ENCODE measurements around the gene WFDC5.

Gene WFDC5

GRCh38 chr20:45115829-45116228 lies 855 bp upstream of the WFDC5 start:
- H3K4me3 ChIP-seq (ENCODE audit: low read length): no peak overlapping the region
- H3K27me3 ChIP-seq (ENCODE audit: control insufficient read depth, insufficient read depth, low read length): no peaks in the 10 kb centered on the region
- no peaks in the 10 kb centered on the region for H3K9me3 ChIP-seq (ENCODE audit: control insufficient read depth, insufficient read depth, low read length)
- no peaks in the 10 kb centered on the region for H3K36me3 ChIP-seq (ENCODE audit: control insufficient read depth, insufficient read depth, low read length)
- DNase-seq (ENCODE audit: low read depth, low spot score): no peak
- no peak overlapping the region for H3K27ac ChIP-seq (ENCODE audit: low read length)
- WGBS (ENCODE audit: insufficient coverage, insufficient read length): no CpG with 5 or more reads among the region's 4 CpGs
- peaks cover 1% of the 10 kb centered on the region for H3K4me1 ChIP-seq (ENCODE audit: control insufficient read depth, insufficient read depth, low read length)

- Histone ChIP-seq H3K27ac (ENCODE audit: low read length) (no peak overlapping the region), H3K9me3 (ENCODE audit: control insufficient read depth, insufficient read depth, low read length) (no peaks in the 10 kb centered on the region), H3K4me1 (ENCODE audit: control insufficient read depth, insufficient read depth, low read length) (peaks cover 1% of the 10 kb centered on the region), H3K27me3 (ENCODE audit: control insufficient read depth, insufficient read depth, low read length) (no peaks in the 10 kb centered on the region), H3K4me3 (ENCODE audit: low read length) (no peak overlapping the region), H3K36me3 (ENCODE audit: control insufficient read depth, insufficient read depth, low read length) (no peaks in the 10 kb centered on the region)
- WGBS (ENCODE audit: insufficient coverage, insufficient read length): no CpG with 5 or more reads among the region's 3 CpGs
- DNase-seq (ENCODE audit: low read depth, low spot score): no peak
Measured at GRCh38 chr20:45115386-45115774, 406 bp upstream of the WFDC5 start.

- Histone ChIP-seq H3K27me3 (ENCODE audit: control insufficient read depth, insufficient read depth, low read length) (no peaks in the 10 kb centered on the region), H3K4me3 (ENCODE audit: low read length) (no peak overlapping the region), H3K27ac (ENCODE audit: low read length) (no peak overlapping the region), H3K4me1 (ENCODE audit: control insufficient read depth, insufficient read depth, low read length) (peaks cover 1% of the 10 kb centered on the region), H3K9me3 (ENCODE audit: control insufficient read depth, insufficient read depth, low read length) (no peaks in the 10 kb centered on the region), H3K36me3 (ENCODE audit: control insufficient read depth, insufficient read depth, low read length) (no peaks in the 10 kb centered on the region)
- no peak for DNase-seq (ENCODE audit: low read depth, low spot score)
- WGBS (ENCODE audit: insufficient coverage, insufficient read length): no CpG with 5 or more reads among the region's 3 CpGs
Measured at GRCh38 chr20:45113865-45114264, 1.1 kb downstream of the WFDC5 start.

- no peak overlapping the region for H3K27ac ChIP-seq (ENCODE audit: low read length)
Measured at GRCh38 chr20:45112754-45113153, 2.2 kb downstream of the WFDC5 start.

GRCh38 chr20:45111799-45112471 lies 3.0 kb downstream of the WFDC5 start:
- Histone ChIP-seq H3K4me1 (ENCODE audit: control insufficient read depth, insufficient read depth, low read length) (peaks cover 1% of the 10 kb centered on the region), H3K4me3 (ENCODE audit: low read length) (no peak overlapping the region), H3K9me3 (ENCODE audit: control insufficient read depth, insufficient read depth, low read length) (no peaks in the 10 kb centered on the region), H3K27ac (ENCODE audit: low read length) (no peak overlapping the region), H3K27me3 (ENCODE audit: control insufficient read depth, insufficient read depth, low read length) (no peaks in the 10 kb centered on the region), H3K36me3 (ENCODE audit: control insufficient read depth, insufficient read depth, low read length) (no peaks in the 10 kb centered on the region)
- no peak for DNase-seq (ENCODE audit: low read depth, low spot score)
- no CpG with 5 or more reads among the region's 17 CpGs for WGBS (ENCODE audit: insufficient coverage, insufficient read length)

More at GRCh38 chr20:45112754-45113153, 2.2 kb downstream of the WFDC5 start:
- Histone ChIP-seq H3K4me3 (ENCODE audit: low read length) (no peak overlapping the region), H3K36me3 (ENCODE audit: control insufficient read depth, insufficient read depth, low read length) (no peaks in the 10 kb centered on the region), H3K4me1 (ENCODE audit: control insufficient read depth, insufficient read depth, low read length) (peaks cover 1% of the 10 kb centered on the region), H3K9me3 (ENCODE audit: control insufficient read depth, insufficient read depth, low read length) (no peaks in the 10 kb centered on the region), H3K27me3 (ENCODE audit: control insufficient read depth, insufficient read depth, low read length) (no peaks in the 10 kb centered on the region)
- DNase-seq (ENCODE audit: low read depth, low spot score): no peak

- no peaks in the 10 kb centered on the region for H3K9me3 ChIP-seq (ENCODE audit: control insufficient read depth, insufficient read depth, low read length)
- no peak overlapping the region for H3K4me3 ChIP-seq (ENCODE audit: low read length)
- no peak for DNase-seq (ENCODE audit: low read depth, low spot score)
- WGBS (ENCODE audit: insufficient coverage, insufficient read length): no CpG with 5 or more reads among the region's 11 CpGs
- no peak overlapping the region for H3K27ac ChIP-seq (ENCODE audit: low read length)
- H3K4me1 ChIP-seq (ENCODE audit: control insufficient read depth, insufficient read depth, low read length): peaks cover 1% of the 10 kb centered on the region
- H3K36me3 ChIP-seq (ENCODE audit: control insufficient read depth, insufficient read depth, low read length): no peaks in the 10 kb centered on the region
- H3K27me3 ChIP-seq (ENCODE audit: control insufficient read depth, insufficient read depth, low read length): no peaks in the 10 kb centered on the region
Measured at GRCh38 chr20:45111285-45111684, 3.7 kb downstream of the WFDC5 start.

GRCh38 chr20:45110301-45110700 lies 4.7 kb downstream of the WFDC5 start:
- whole genome bisulfite sequencing (ENCODE audit: insufficient coverage, insufficient read length): no CpG with 5 or more reads among the region's 11 CpGs
- no peaks in the 10 kb centered on the region for H3K9me3 ChIP-seq (ENCODE audit: control insufficient read depth, insufficient read depth, low read length)

GRCh38 chr20:45109634-45110033 lies 5.3 kb downstream of the WFDC5 start:
- no peak for DNase-seq (ENCODE audit: low read depth, low spot score)
- WGBS (ENCODE audit: insufficient coverage, insufficient read length): no CpG with 5 or more reads among the region's 8 CpGs
- H3K27ac ChIP-seq (ENCODE audit: low read length): no peak overlapping the region
- H3K36me3 ChIP-seq (ENCODE audit: control insufficient read depth, insufficient read depth, low read length): no peaks in the 10 kb centered on the region
- no peaks in the 10 kb centered on the region for H3K9me3 ChIP-seq (ENCODE audit: control insufficient read depth, insufficient read depth, low read length)
- H3K4me3 ChIP-seq (ENCODE audit: low read length): no peak overlapping the region
- H3K4me1 ChIP-seq (ENCODE audit: control insufficient read depth, insufficient read depth, low read length): no peaks in the 10 kb centered on the region; the same call in 1 of the 2 replicates
- no peaks in the 10 kb centered on the region for H3K27me3 ChIP-seq (ENCODE audit: control insufficient read depth, insufficient read depth, low read length)

More at GRCh38 chr20:45110301-45110700, 4.7 kb downstream of the WFDC5 start:
- Histone ChIP-seq H3K4me1 (ENCODE audit: control insufficient read depth, insufficient read depth, low read length) (peaks cover 1% of the 10 kb centered on the region), H3K27ac (ENCODE audit: low read length) (no peak overlapping the region), H3K36me3 (ENCODE audit: control insufficient read depth, insufficient read depth, low read length) (no peaks in the 10 kb centered on the region), H3K27me3 (ENCODE audit: control insufficient read depth, insufficient read depth, low read length) (no peaks in the 10 kb centered on the region), H3K4me3 (ENCODE audit: low read length) (no peak overlapping the region)
- DNase-seq (ENCODE audit: low read depth, low spot score): no peak

- H3K27ac ChIP-seq (ENCODE audit: low read length): no peak overlapping the region
- WGBS (ENCODE audit: insufficient coverage, insufficient read length): no CpG with 5 or more reads among the region's 2 CpGs
- no peak for DNase-seq (ENCODE audit: low read depth, low spot score)
- H3K4me1 ChIP-seq (ENCODE audit: control insufficient read depth, insufficient read depth, low read length): peaks cover 3% of the 10 kb centered on the region; the same call in 1 of the 2 replicates
- H3K4me3 ChIP-seq (ENCODE audit: low read length): no peak overlapping the region
- no peaks in the 10 kb centered on the region for H3K27me3 ChIP-seq (ENCODE audit: control insufficient read depth, insufficient read depth, low read length)
- no peaks in the 10 kb centered on the region for H3K9me3 ChIP-seq (ENCODE audit: control insufficient read depth, insufficient read depth, low read length)
- H3K36me3 ChIP-seq (ENCODE audit: control insufficient read depth, insufficient read depth, low read length): no peaks in the 10 kb centered on the region
Measured at GRCh38 chr20:45105317-45105716, 9.7 kb downstream of the WFDC5 start.

- no peaks in the 10 kb centered on the region for H3K9me3 ChIP-seq (ENCODE audit: control insufficient read depth, insufficient read depth, low read length)
- DNase-seq (ENCODE audit: low read depth, low spot score): no peak
- H3K27me3 ChIP-seq (ENCODE audit: control insufficient read depth, insufficient read depth, low read length): no peaks in the 10 kb centered on the region
- H3K4me3 ChIP-seq (ENCODE audit: low read length): no peak overlapping the region
- H3K36me3 ChIP-seq (ENCODE audit: control insufficient read depth, insufficient read depth, low read length): no peaks in the 10 kb centered on the region
- H3K27ac ChIP-seq (ENCODE audit: low read length): no peak overlapping the region
- WGBS (ENCODE audit: insufficient coverage, insufficient read length): no CpG with 5 or more reads among the region's 5 CpGs
- peaks cover 3% of the 10 kb centered on the region; the same call in 1 of the 2 replicates for H3K4me1 ChIP-seq (ENCODE audit: control insufficient read depth, insufficient read depth, low read length)
Measured at GRCh38 chr20:45104786-45105185, 10.2 kb downstream of the WFDC5 start.

GRCh38 chr20:45103072-45103471 lies 11.9 kb downstream of the WFDC5 start:
- Histone ChIP-seq H3K27ac (ENCODE audit: low read length) (no peak overlapping the region), H3K27me3 (ENCODE audit: control insufficient read depth, insufficient read depth, low read length) (no peaks in the 10 kb centered on the region), H3K9me3 (ENCODE audit: control insufficient read depth, insufficient read depth, low read length) (no peaks in the 10 kb centered on the region), H3K4me3 (ENCODE audit: low read length) (no peak overlapping the region), H3K4me1 (ENCODE audit: control insufficient read depth, insufficient read depth, low read length) (peaks cover 5% of the 10 kb centered on the region), H3K36me3 (ENCODE audit: control insufficient read depth, insufficient read depth, low read length) (no peaks in the 10 kb centered on the region)
- no peak for DNase-seq (ENCODE audit: low read depth, low spot score)
- no CpG with 5 or more reads among the region's 2 CpGs for WGBS (ENCODE audit: insufficient coverage, insufficient read length)

Data from iPS DF 6.9 (cell line).